Hepatocyte (in vitro differentiated cells): ENCODE results near the gene CRTAP.

Experiments used
- EZH2 ChIP-seq: fragments of 200-600 bp; sonication (generic); IDR thresholded peaks from 2 replicates; pipeline ENCODE4 v1.6.1; 2016; ENCODE audit warnings: antibody characterized with exemption, mild to moderate bottlenecking, borderline replicate concordance
- TF ChIP-seq, protein P1 (sequence below): fragments of 200-600 bp; sonication (generic); IDR thresholded peaks from 2 replicates; pipeline ENCODE4 v1.5.1; 2016; ENCODE audit warnings: antibody characterized with exemption, mild to moderate bottlenecking; ENCODE audit not compliant: poor library complexity

DNA sequence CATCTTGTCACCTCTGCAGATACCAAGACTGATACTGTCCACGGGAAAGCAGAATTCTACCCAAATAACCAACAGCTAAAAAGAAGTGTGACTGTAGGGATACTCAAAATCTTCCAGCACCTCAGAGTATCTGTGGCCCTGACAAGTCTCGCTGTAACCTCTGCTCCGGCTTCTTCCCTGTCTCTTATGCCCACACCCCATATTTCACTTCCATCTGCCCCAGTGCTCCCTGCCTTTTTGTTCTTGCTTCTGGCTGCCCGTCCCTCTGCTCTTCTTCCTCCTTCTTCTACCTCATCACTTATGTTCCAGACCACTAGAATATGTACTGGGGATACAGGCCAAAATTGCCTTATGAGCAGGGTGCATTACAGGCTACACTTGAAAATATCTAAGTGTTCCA is 45.4 kb downstream of the CRTAP start:
- TF ChIP-seq, protein P1, sequence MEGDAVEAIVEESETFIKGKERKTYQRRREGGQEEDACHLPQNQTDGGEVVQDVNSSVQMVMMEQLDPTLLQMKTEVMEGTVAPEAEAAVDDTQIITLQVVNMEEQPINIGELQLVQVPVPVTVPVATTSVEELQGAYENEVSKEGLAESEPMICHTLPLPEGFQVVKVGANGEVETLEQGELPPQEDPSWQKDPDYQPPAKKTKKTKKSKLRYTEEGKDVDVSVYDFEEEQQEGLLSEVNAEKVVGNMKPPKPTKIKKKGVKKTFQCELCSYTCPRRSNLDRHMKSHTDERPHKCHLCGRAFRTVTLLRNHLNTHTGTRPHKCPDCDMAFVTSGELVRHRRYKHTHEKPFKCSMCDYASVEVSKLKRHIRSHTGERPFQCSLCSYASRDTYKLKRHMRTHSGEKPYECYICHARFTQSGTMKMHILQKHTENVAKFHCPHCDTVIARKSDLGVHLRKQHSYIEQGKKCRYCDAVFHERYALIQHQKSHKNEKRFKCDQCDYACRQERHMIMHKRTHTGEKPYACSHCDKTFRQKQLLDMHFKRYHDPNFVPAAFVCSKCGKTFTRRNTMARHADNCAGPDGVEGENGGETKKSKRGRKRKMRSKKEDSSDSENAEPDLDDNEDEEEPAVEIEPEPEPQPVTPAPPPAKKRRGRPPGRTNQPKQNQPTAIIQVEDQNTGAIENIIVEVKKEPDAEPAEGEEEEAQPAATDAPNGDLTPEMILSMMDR, result no peak
- TF ChIP-seq EZH2, result no peak
